SU-DHL-6 (cell line): Measurements from ENCODE around the gene IPO9.

Source experiments
- H2AFZ ChIP-seq: fragments of 200-600 bp; sonication (generic); 2 replicates; pipeline ENCODE4 v1.6.1; 2014; ENCODE audit warnings: low read depth, mild to moderate bottlenecking, moderate library complexity, mixed read lengths, antibody characterized with exemption, low read length; ENCODE audit not compliant: severe bottlenecking
- H3F3A ChIP-seq: fragments of 200-600 bp; shearing (Covaris generic); 2 replicates; pipeline ENCODE4 v1.6.0; 2016; ENCODE audit warnings: antibody characterized with exemption, mild to moderate bottlenecking; ENCODE audit not compliant: insufficient read depth
- H3K27ac ChIP-seq: fragments of 200-600 bp; sonication (generic); 2 replicates; pipeline ENCODE4 v1.5.1; 2016; ENCODE audit warnings: low read depth, mild to moderate bottlenecking, low read length, moderate library complexity, mixed read lengths
- H3K27me3 ChIP-seq: fragments of 200-600 bp; sonication (generic), shearing (Covaris generic); 2 replicates; pipeline ENCODE4 v1.6.0; 2014; ENCODE audit warnings: mild to moderate bottlenecking, low read length
- H3K36me3 ChIP-seq: fragments of 200-600 bp; sonication (generic); 2 replicates; pipeline ENCODE4 v1.6.1; 2014; ENCODE audit warnings: mild to moderate bottlenecking, low read length, mixed read lengths
- H3K4me2 ChIP-seq: fragments of 300-600, 200-600 bp; shearing (Covaris generic), sonication (generic); 2 replicates; pipeline ENCODE4 v1.6.0; 2014; ENCODE audit warnings: low read length, low read depth, mild to moderate bottlenecking; ENCODE audit not compliant: poor library complexity, severe bottlenecking
- H3K4me3 ChIP-seq: fragments of 200-600 bp; sonication (generic); 2 replicates; pipeline ENCODE4 v1.5.1; 2014; ENCODE audit warnings: antibody characterized with exemption, low read length, mild to moderate bottlenecking, mixed read lengths; ENCODE audit not compliant: insufficient read depth, poor library complexity, severe bottlenecking
- H3K79me2 ChIP-seq: fragments of 200-600 bp; sonication (generic); 2 replicates; pipeline ENCODE4 v1.6.1; 2014; ENCODE audit warnings: mild to moderate bottlenecking, low read length, moderate library complexity; ENCODE audit not compliant: insufficient read depth
- H3K9ac ChIP-seq: fragments of 200-600 bp; sonication (generic); 2 replicates; pipeline ENCODE4 v1.7.0; 2014; ENCODE audit warnings: mild to moderate bottlenecking, low read length
- H3K9me2 ChIP-seq: fragments of 200-600 bp; sonication (generic); replicated peaks from 2 replicates; pipeline ENCODE4 v1.6.1; 2014; ENCODE audit warnings: low read length; ENCODE audit not compliant: insufficient read depth
- H3K9me3 ChIP-seq: fragments of 200-600 bp; sonication (generic); 2 replicates; pipeline ENCODE4 v1.6.1; 2014; ENCODE audit warnings: low read length, mixed read lengths; ENCODE audit not compliant: insufficient read depth
- H4K20me1 ChIP-seq: fragments of 200-600 bp; sonication (generic); 2 replicates; pipeline ENCODE4 v1.6.1; 2014; ENCODE audit warnings: low read depth, mild to moderate bottlenecking, antibody characterized with exemption, low read length, moderate library complexity, mixed read lengths
- CTCF ChIP-seq: fragments of 200-600 bp; sonication (generic); IDR thresholded peaks from one replicate; pipeline ENCODE4 v1.5.1; 2017; ENCODE audit warnings: antibody characterized with exemption, mild to moderate bottlenecking, low read length, moderate library complexity; ENCODE audit not compliant: insufficient read depth, poor library complexity, severe bottlenecking
- EZH2phosphoT487 ChIP-seq: fragments of 200-600 bp; sonication (generic), shearing (Covaris generic); conservative IDR thresholded peaks from 2 replicates; pipeline ENCODE4 v1.6.1; 2018; ENCODE audit warnings: mild to moderate bottlenecking, antibody characterized with exemption, low read length, moderate library complexity, mixed read lengths

IPO9 gene

GRCh38 chr1:201907621-201908020 is 78.7 kb downstream of the IPO9 start:
- no peak overlapping the region for H3K27ac ChIP-seq
- H3F3A ChIP-seq, result no peaks in the 10 kb centered on the region
- no peak overlapping the region for H3K4me2 ChIP-seq
- no peaks in the 10 kb centered on the region for H3K36me3 ChIP-seq
- no peaks in the 10 kb centered on the region for H3K9me3 ChIP-seq
- H3K79me2 ChIP-seq, result no peaks in the 10 kb centered on the region
- H3K9ac ChIP-seq, result no peak overlapping the region
- no peak overlapping the region for H3K4me3 ChIP-seq
- H3K9me2 ChIP-seq, result no peaks in the 10 kb centered on the region
- TF ChIP-seq CTCF, result no peak
- TF ChIP-seq EZH2phosphoT487, result no peak
- no peaks in the 10 kb centered on the region for H3K27me3 ChIP-seq
- no peaks in the 10 kb centered on the region for H4K20me1 ChIP-seq
- no peak overlapping the region for H2AFZ ChIP-seq

GRCh38 chr1:201911826-201912571 is 83.0 kb downstream of the IPO9 start:
- H3F3A ChIP-seq, result no peaks in the 10 kb centered on the region
- no peaks in the 10 kb centered on the region for H3K27me3 ChIP-seq
- no peaks in the 10 kb centered on the region for H3K79me2 ChIP-seq
- no peaks in the 10 kb centered on the region for H4K20me1 ChIP-seq
- H2AFZ ChIP-seq, result no peak overlapping the region
- H3K4me3 ChIP-seq, result no peak overlapping the region
- no peak overlapping the region for H3K9ac ChIP-seq
- H3K4me2 ChIP-seq, result no peak overlapping the region
- no peaks in the 10 kb centered on the region for H3K36me3 ChIP-seq
- H3K9me3 ChIP-seq, result no peaks in the 10 kb centered on the region
- H3K27ac ChIP-seq, result no peak overlapping the region
- no peaks in the 10 kb centered on the region for H3K9me2 ChIP-seq
- no peak for TF ChIP-seq EZH2phosphoT487
- TF ChIP-seq CTCF, result no peak

GRCh38 chr1:201912832-201913231 is 83.9 kb downstream of the IPO9 start:
- H3K4me3 ChIP-seq, result no peak overlapping the region
- no peak overlapping the region for H3K27ac ChIP-seq
- no peaks in the 10 kb centered on the region for H4K20me1 ChIP-seq
- no peaks in the 10 kb centered on the region for H3K27me3 ChIP-seq
- H3K9me3 ChIP-seq, result no peaks in the 10 kb centered on the region
- H3K4me2 ChIP-seq, result no peak overlapping the region
- no peaks in the 10 kb centered on the region for H3K36me3 ChIP-seq
- H2AFZ ChIP-seq, result no peak overlapping the region
- no peaks in the 10 kb centered on the region for H3K79me2 ChIP-seq
- H3K9me2 ChIP-seq, result no peaks in the 10 kb centered on the region
- no peaks in the 10 kb centered on the region for H3F3A ChIP-seq
- TF ChIP-seq CTCF, result no peak
- no peak for TF ChIP-seq EZH2phosphoT487
- no peak overlapping the region for H3K9ac ChIP-seq
